ENCODE results near the gene ARRDC2.
"Not testable (repeated sequence)": the region's sequence is repeated elsewhere in the genome, so short reads cannot be mapped to it uniquely, and the experiment has no call there.

Gene ARRDC2

GRCh38 chr19:18000915-18001776 lies 6.8 kb upstream of the ARRDC2 start:
- DNase-seq (ENCODE audit: insufficient read length, low spot score) (peak; percentile 63), FAIRE-seq (no peak)
- TF ChIP-seq, protein P1, sequence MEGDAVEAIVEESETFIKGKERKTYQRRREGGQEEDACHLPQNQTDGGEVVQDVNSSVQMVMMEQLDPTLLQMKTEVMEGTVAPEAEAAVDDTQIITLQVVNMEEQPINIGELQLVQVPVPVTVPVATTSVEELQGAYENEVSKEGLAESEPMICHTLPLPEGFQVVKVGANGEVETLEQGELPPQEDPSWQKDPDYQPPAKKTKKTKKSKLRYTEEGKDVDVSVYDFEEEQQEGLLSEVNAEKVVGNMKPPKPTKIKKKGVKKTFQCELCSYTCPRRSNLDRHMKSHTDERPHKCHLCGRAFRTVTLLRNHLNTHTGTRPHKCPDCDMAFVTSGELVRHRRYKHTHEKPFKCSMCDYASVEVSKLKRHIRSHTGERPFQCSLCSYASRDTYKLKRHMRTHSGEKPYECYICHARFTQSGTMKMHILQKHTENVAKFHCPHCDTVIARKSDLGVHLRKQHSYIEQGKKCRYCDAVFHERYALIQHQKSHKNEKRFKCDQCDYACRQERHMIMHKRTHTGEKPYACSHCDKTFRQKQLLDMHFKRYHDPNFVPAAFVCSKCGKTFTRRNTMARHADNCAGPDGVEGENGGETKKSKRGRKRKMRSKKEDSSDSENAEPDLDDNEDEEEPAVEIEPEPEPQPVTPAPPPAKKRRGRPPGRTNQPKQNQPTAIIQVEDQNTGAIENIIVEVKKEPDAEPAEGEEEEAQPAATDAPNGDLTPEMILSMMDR (IDR thresholded peaks at IDR 0.05; ENCODE audit: insufficient read depth, missing control alignments): no peak

DNA sequence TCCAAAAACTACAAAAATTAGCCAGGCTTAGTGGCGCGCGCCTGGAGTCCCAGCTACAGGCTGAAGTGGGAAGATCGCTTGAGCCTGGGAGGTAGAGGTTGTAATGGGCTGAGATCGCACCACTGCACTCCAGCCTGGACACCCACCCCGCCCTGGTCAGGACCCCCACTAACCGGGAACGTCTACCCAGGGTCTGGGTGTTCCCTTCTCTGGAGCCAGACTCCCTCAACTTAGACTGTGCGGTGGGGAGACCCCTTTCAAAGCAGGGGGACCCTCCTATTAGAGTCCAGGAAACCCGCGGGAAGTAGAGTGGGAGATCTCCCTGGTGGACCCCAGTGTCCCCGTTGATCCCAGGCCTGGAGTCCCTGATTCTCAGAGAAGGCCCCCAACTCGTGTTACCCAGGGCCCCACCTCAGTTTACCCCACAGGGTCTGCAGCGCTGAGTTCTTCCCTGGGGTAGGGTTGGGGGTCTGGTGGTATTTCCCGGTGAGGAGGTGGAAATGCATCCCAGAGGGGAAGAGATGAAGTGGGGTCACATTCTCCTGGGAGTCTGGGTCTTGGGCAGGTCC lies 6.1 kb upstream of the ARRDC2 start:
- TF ChIP-seq, protein P1 (IDR thresholded peaks at IDR 0.05; ENCODE audit: insufficient read depth, missing control alignments): no peak
- DNase-seq (ENCODE audit: insufficient read length, low spot score) (no peak), FAIRE-seq (no peak)

GRCh38 chr19:18002347-18002850 lies 5.6 kb upstream of the ARRDC2 start:
- TF ChIP-seq, protein P1 (IDR thresholded peaks at IDR 0.05; ENCODE audit: insufficient read depth, missing control alignments): no peak
- FAIRE-seq (no peak), DNase-seq (ENCODE audit: insufficient read length, low spot score) (no peak)

GRCh38 chr19:18005750-18006149 lies 2.2 kb upstream of the ARRDC2 start:
- not testable (repeated sequence) for FAIRE-seq; DNase-seq (ENCODE audit: insufficient read length, low spot score)

DNA sequence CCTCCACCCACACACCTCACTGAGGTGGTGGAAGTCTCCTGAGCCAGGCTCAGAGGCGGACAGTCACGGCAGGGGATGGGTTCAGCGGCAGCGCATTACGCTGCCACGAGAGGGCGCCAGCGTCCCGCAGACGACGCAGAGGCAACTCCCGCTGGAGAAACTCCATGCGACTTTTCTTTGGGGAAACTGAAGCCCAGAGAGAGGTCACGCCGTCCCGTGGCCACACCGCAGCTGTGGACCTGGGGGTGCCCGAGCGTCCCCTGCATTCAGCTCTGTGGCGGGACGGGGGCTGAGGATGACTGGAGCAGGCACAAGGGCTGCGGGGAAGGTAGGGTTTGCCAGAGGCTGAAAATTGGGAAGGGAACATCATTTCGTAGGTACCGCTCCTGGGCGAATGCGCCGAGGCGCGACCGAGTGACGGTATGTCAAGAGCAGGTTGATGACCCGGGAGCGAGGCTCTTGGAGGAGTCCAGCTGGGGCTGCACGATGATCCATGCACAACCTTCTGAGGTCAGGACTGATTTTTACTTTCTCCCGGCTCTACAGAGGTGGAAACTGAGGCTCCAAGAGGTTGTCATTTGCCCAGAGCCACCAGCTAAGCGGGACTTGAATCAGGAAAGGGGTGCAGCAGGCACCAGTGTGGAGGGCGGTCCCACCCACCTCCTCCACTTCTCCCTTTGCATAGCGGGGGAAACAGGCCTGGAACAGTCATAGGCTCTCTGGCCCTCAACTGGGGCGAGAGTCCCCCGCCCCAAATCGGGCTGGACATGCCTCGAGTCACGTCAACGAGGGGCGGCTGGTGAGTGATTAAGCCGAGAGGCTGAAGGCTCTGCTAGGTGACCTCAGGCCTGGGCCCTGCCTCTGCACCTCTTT lies 690 bp upstream of the ARRDC2 start:
- DNase-seq (ENCODE audit: insufficient read length, low spot score): peak; percentile 84
- TF ChIP-seq, protein P1 (IDR thresholded peaks at IDR 0.05; ENCODE audit: insufficient read depth, missing control alignments): peak; percentile 91
- no peak for FAIRE-seq

DNA sequence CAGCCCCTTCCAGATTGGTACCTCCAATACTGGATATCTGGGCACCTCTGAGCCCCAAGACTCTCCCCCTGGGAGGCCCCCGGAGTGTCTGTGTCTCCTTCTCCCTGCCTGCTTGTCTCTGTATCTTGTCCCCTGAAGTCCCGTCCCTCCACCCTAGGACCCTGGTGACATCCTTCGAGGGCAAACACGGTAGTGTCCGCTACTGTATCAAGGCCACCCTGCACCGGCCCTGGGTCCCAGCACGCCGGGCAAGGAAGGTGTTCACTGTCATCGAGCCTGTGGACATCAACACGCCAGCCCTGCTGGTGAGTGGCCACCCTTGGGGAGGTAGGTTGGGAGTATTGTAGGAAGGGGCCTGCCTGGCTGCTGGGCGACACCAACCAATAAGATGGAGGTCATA lies 844 bp downstream of the ARRDC2 start:
- no peak for DNase-seq (ENCODE audit: insufficient read length, low spot score)
- FAIRE-seq: no peak
- TF ChIP-seq, protein P1 (IDR thresholded peaks at IDR 0.05; ENCODE audit: insufficient read depth, missing control alignments): no peak

DNA sequence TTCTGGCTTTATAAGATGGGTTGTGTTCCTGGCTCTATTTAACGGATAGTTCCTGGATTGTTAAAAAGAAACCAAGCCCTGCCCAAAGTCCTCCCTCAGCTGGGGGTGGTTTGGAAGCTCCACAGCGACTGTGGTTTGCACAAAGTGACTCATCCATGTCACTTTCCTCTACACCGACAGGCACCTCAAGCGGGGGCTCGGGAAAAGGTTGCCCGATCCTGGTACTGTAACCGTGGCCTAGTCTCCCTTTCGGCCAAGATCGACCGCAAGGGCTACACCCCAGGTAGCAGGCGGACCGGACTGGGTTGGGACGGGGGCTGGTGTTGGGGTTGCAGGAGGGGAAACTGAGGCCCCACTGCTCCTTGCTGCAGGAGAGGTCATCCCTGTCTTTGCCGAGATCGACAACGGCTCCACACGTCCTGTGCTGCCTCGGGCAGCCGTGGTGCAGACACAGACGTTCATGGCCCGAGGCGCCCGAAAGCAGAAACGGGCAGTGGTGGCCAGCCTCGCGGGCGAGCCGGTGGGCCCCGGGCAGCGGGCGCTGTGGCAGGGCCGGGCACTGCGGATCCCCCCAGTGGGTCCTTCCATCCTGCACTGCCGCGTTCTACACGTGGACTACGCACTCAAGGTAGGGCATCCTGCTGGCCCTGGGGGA lies 1.6 kb downstream of the ARRDC2 start:
- TF ChIP-seq, protein P1 (IDR thresholded peaks at IDR 0.05; ENCODE audit: insufficient read depth, missing control alignments): no peak
- FAIRE-seq (no peak), DNase-seq (ENCODE audit: insufficient read length, low spot score) (no peak)

All from D721Med (cell line).